Vagina (tissue), 2 donors: ENCODE results near the gene CXCL9.

Experiments
- POLR2AphosphoS5 ChIP-seq, 2 donors: sonication (generic); formaldehyde crosslinking; IDR thresholded peaks; one replicate each; pipeline ENCODE4 v1.9.0; 2017; ENCODE audit warnings: antibody characterized with exemption in 2 of 2, mild to moderate bottlenecking in 2 of 2, low read depth in 1 of 2; ENCODE audit not compliant: insufficient read depth in 1 of 2
- TF ChIP-seq, protein P1 (sequence below), 3 experiments: fragments of 450-650 bp in 2 of 3; fragments of 200-600 bp in 1 of 3; sonication (generic) in 1 of 3; IDR thresholded peaks; one replicate each; pipeline ENCODE4 v1.5.1; 2017 to 2019; ENCODE audit warnings: antibody characterized with exemption in 3 of 3, mild to moderate bottlenecking in 2 of 3, moderate library complexity in 2 of 3

- TF ChIP-seq, protein P1, sequence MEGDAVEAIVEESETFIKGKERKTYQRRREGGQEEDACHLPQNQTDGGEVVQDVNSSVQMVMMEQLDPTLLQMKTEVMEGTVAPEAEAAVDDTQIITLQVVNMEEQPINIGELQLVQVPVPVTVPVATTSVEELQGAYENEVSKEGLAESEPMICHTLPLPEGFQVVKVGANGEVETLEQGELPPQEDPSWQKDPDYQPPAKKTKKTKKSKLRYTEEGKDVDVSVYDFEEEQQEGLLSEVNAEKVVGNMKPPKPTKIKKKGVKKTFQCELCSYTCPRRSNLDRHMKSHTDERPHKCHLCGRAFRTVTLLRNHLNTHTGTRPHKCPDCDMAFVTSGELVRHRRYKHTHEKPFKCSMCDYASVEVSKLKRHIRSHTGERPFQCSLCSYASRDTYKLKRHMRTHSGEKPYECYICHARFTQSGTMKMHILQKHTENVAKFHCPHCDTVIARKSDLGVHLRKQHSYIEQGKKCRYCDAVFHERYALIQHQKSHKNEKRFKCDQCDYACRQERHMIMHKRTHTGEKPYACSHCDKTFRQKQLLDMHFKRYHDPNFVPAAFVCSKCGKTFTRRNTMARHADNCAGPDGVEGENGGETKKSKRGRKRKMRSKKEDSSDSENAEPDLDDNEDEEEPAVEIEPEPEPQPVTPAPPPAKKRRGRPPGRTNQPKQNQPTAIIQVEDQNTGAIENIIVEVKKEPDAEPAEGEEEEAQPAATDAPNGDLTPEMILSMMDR (IDR thresholded peaks at IDR 0.05): no peak
- TF ChIP-seq POLR2AphosphoS5 (IDR thresholded peaks at IDR 0.05; ENCODE audit: insufficient read depth in 1 of 2, low read depth in 1 of 2): no peak
These were observed 28.6 kb upstream of the CXCL9 start, which contains the start of gene CXCL11 for GRCh38 chr4:76035799-76036380.
